Forelimb muscle (tissue), 1 donor: ENCODE data around the gene BRSK2. TPM values are rescaled to one million over a fixed set of nuclear protein-coding genes. Genes with fewer than 3 reads are reported as not detected.
"Not testable (repeated sequence)": the region's sequence is repeated elsewhere in the genome, so short reads cannot be mapped to it uniquely, and the experiment has no call there.

ENCODE experiments used
- DNase-seq: peaks from one replicate; pipeline ENCODE4 v3.0.0-alpha.2; 2013; ENCODE audit warnings: low read depth
- polyA plus RNA-seq: library from polyadenylated mRNA; unstranded; fragments of 120-200 nt; gene quantifications from one replicate; pipeline ENCODE4 v1.2.1, GENCODE V29; 2013; ENCODE audit not compliant: insufficient read length

The BRSK2 gene
- polyA plus RNA-seq, 1 donor: 1.2 TPM

- DNase-seq: no peak
Measured at GRCh38 chr11:1499899-1500298, 110.2 kb downstream of the BRSK2 start.

- DNase-seq: no peak
Measured at GRCh38 chr11:1500466-1501420, 111.0 kb downstream of the BRSK2 start.

- no peak for DNase-seq
Measured at GRCh38 chr11:1501421-1502167, 111.9 kb downstream of the BRSK2 start.

GRCh38 chr11:1502168-1502953, 112.6 kb downstream of the BRSK2 start:
- DNase-seq: no peak

- DNase-seq: no peak
Measured at GRCh38 chr11:1502954-1503707, 113.4 kb downstream of the BRSK2 start.

GRCh38 chr11:1503708-1504104, 114.0 kb downstream of the BRSK2 start:
- DNase-seq: no peak

GRCh38 chr11:1504138-1504537, 114.4 kb downstream of the BRSK2 start:
- no peak for DNase-seq

- DNase-seq: no peak
Measured at GRCh38 chr11:1504581-1505290, 115.0 kb downstream of the BRSK2 start.

GRCh38 chr11:1505480-1505879, 115.7 kb downstream of the BRSK2 start:
- DNase-seq: no peak

- DNase-seq: no peak
Measured at GRCh38 chr11:1506981-1507380, 117.2 kb downstream of the BRSK2 start.

- DNase-seq: no peak
Measured at GRCh38 chr11:1507381-1508140, 117.8 kb downstream of the BRSK2 start.

GRCh38 chr11:1508491-1508891, 118.8 kb downstream of the BRSK2 start:
- no peak for DNase-seq

- no peak for DNase-seq
Measured at GRCh38 chr11:1508986-1509385, 119.3 kb downstream of the BRSK2 start.

GRCh38 chr11:1509626-1510255, 120.0 kb downstream of the BRSK2 start:
- DNase-seq: no peak

GRCh38 chr11:1510351-1510750, 120.6 kb downstream of the BRSK2 start:
- DNase-seq: not testable (repeated sequence)

- DNase-seq: no peak
Measured at GRCh38 chr11:1510928-1511327, 121.2 kb downstream of the BRSK2 start.

- no peak for DNase-seq
Measured at GRCh38 chr11:1511937-1512496, 122.3 kb downstream of the BRSK2 start.
